ENCODE data around the gene PRXL2B. TPM values are rescaled to one million over a fixed set of nuclear protein-coding genes. Genes with fewer than 3 reads are reported as not detected.
"Not testable (repeated sequence)": the region's sequence is repeated elsewhere in the genome, so short reads cannot be mapped to it uniquely, and the experiment has no call there.

Gene PRXL2B
- total RNA-seq, 1 experiment from 2014 or later, result 40.7 TPM

- H3K56ac ChIP-seq (ENCODE audit: insufficient read length, low read depth, low read length), result no peak overlapping the region
- H3K9ac ChIP-seq (ENCODE audit: extremely low read depth, insufficient read length, low read length), result no peak overlapping the region
- H3K36me3 Mint-ChIP-seq (ENCODE audit: insufficient read depth in 1 of 3, low read depth in 3 of 3), result no peaks in the 10 kb centered on the region
Measured at GRCh38 chr1:2567083-2567679, 19.4 kb upstream of the PRXL2B start.

DNA sequence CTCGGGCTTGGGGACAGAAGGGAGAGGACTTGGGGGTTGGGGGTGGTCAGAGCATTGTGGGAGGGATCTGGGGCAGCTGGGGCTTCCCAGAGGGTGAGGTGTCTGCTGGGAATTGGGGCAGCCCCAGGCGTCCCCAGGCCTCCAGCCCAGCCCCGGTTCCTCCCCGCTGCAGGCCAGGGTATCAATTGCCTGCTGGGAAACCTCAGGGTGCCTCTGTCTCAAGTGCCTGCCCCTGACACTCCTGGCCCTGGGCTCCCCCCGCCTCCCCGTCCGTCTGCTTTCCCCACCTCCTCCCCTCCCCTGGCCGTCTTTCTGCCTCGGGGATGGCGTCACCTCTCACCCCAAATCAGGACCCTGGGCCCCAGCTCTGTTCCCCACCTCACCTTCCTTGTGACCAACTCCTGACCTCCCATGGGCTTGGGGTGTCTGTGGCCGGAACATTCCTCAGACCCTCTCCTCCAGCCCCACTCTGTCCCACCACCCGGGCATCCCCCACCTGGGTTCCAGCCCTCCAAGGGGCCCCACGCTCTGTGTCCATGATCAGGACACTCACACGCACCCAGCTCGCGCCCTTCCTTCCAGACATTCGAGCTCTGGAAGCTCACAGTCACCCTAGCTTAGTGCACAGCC is 18.3 kb upstream of the PRXL2B start:
- H3K14ac ChIP-seq (ENCODE audit: insufficient read depth, low read length); H3K9me3 ChIP-seq (ENCODE audit: control insufficient read depth, low read depth, low read length); H3K4me1 Mint-ChIP-seq; H3T11ph ChIP-seq (ENCODE audit: low read length); H2BK120ac ChIP-seq (ENCODE audit: low read depth, low read length, poor library complexity, severe bottlenecking); H3K9ac ChIP-seq (ENCODE audit: extremely low read depth, insufficient read length, low read length); H3K56ac ChIP-seq (ENCODE audit: insufficient read length, low read depth, low read length); H3K23ac ChIP-seq (ENCODE audit: insufficient read length, low read depth, low read length); H2AFZ ChIP-seq (ENCODE audit: low read length); H3K27ac ChIP-seq (ENCODE audit: insufficient read length, low read depth, low read length); H4K8ac ChIP-seq (replicated peaks; ENCODE audit: insufficient read length, low read depth, low read length); H2BK12ac ChIP-seq (ENCODE audit: insufficient read length, low read depth, low read length); H3K27me3 Mint-ChIP-seq (ENCODE audit: low read depth); H2BK20ac ChIP-seq (ENCODE audit: low read depth, low read length, poor library complexity, severe bottlenecking); H3K36me3 Mint-ChIP-seq (ENCODE audit: insufficient read depth in 1 of 3, low read depth in 3 of 3); H3K18ac ChIP-seq (ENCODE audit: insufficient read length, low read depth, low read length); H2AK5ac ChIP-seq (ENCODE audit: insufficient read length, low read length); H4K5ac ChIP-seq (ENCODE audit: insufficient read length, low read depth, low read length); H3K9me3 Mint-ChIP-seq; H4K20me1 ChIP-seq (ENCODE audit: control insufficient read depth, insufficient read depth, insufficient read length); H3K4ac ChIP-seq (ENCODE audit: low read depth, low read length); H4K91ac ChIP-seq (ENCODE audit: insufficient read length, low read depth, low read length); H2BK5ac ChIP-seq (ENCODE audit: insufficient read length, low read length); H3K4me1 ChIP-seq (ENCODE audit: insufficient read depth, low read length); DNase-seq; H2BK15ac ChIP-seq (ENCODE audit: low read depth, low read length); H3K79me1 ChIP-seq (ENCODE audit: insufficient read depth, low read depth, low read length, poor library complexity, severe bottlenecking); H3K4me3 Mint-ChIP-seq; H3K23me2 ChIP-seq (ENCODE audit: insufficient read length, low read depth, low read length, poor library complexity, severe bottlenecking); H3K79me2 ChIP-seq (ENCODE audit: insufficient read depth, low read length); H3K27me3 ChIP-seq (ENCODE audit: insufficient read depth, low read length); H3K27ac Mint-ChIP-seq; H3K4me2 ChIP-seq (ENCODE audit: insufficient read depth, insufficient read length, low read length): not testable (repeated sequence)
- no CpG with 5 or more reads among the region's 17 CpGs for WGBS (ENCODE audit: extremely low coverage, insufficient read length, low lambda C conversion rate)

More at GRCh38 chr1:2567083-2567679, 19.4 kb upstream of the PRXL2B start:
- Histone ChIP-seq H4K8ac (replicated peaks; ENCODE audit: insufficient read length, low read depth, low read length) (no peak overlapping the region), H2BK120ac (ENCODE audit: low read depth, low read length, poor library complexity, severe bottlenecking) (no peak overlapping the region), H4K5ac (ENCODE audit: insufficient read length, low read depth, low read length) (no peak overlapping the region), H3K18ac (ENCODE audit: insufficient read length, low read depth, low read length) (no peak overlapping the region), H3K4ac (ENCODE audit: low read depth, low read length) (no peak overlapping the region), H2BK5ac (ENCODE audit: insufficient read length, low read length) (no peak overlapping the region), H3K4me2 (ENCODE audit: insufficient read depth, insufficient read length, low read length) (no peak overlapping the region), H3K79me2 (ENCODE audit: insufficient read depth, low read length) (no peaks in the 10 kb centered on the region), H3K14ac (ENCODE audit: insufficient read depth, low read length) (no peak overlapping the region), H2BK12ac (ENCODE audit: insufficient read length, low read depth, low read length) (no peak overlapping the region), H3K23me2 (ENCODE audit: insufficient read length, low read depth, low read length, poor library complexity, severe bottlenecking) (no peaks in the 10 kb centered on the region), H3K23ac (ENCODE audit: insufficient read length, low read depth, low read length) (no peak overlapping the region), H3K79me1 (ENCODE audit: insufficient read depth, low read depth, low read length, poor library complexity, severe bottlenecking) (no peaks in the 10 kb centered on the region), H3K27ac (ENCODE audit: insufficient read length, low read depth, low read length) (no peak overlapping the region), H3K9me3 (ENCODE audit: control insufficient read depth, low read depth, low read length) (no peaks in the 10 kb centered on the region), H2BK15ac (ENCODE audit: low read depth, low read length) (no peak overlapping the region), H3T11ph (ENCODE audit: low read length) (no peak overlapping the region), H2BK20ac (ENCODE audit: low read depth, low read length, poor library complexity, severe bottlenecking) (no peak overlapping the region), H3K4me1 (ENCODE audit: insufficient read depth, low read length) (no peaks in the 10 kb centered on the region), H2AK5ac (ENCODE audit: insufficient read length, low read length) (no peak overlapping the region), H3K27me3 (ENCODE audit: insufficient read depth, low read length) (no peaks in the 10 kb centered on the region), H4K91ac (ENCODE audit: insufficient read length, low read depth, low read length) (no peak overlapping the region), H2AFZ (ENCODE audit: low read length) (no peak overlapping the region), H4K20me1 (ENCODE audit: control insufficient read depth, insufficient read depth, insufficient read length) (no peaks in the 10 kb centered on the region)
- WGBS (ENCODE audit: extremely low coverage, insufficient read length, low lambda C conversion rate), result no CpG with 5 or more reads among the region's 16 CpGs
- TF ChIP-seq, protein P1, sequence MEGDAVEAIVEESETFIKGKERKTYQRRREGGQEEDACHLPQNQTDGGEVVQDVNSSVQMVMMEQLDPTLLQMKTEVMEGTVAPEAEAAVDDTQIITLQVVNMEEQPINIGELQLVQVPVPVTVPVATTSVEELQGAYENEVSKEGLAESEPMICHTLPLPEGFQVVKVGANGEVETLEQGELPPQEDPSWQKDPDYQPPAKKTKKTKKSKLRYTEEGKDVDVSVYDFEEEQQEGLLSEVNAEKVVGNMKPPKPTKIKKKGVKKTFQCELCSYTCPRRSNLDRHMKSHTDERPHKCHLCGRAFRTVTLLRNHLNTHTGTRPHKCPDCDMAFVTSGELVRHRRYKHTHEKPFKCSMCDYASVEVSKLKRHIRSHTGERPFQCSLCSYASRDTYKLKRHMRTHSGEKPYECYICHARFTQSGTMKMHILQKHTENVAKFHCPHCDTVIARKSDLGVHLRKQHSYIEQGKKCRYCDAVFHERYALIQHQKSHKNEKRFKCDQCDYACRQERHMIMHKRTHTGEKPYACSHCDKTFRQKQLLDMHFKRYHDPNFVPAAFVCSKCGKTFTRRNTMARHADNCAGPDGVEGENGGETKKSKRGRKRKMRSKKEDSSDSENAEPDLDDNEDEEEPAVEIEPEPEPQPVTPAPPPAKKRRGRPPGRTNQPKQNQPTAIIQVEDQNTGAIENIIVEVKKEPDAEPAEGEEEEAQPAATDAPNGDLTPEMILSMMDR (conservative IDR thresholded peaks at IDR 0.05), result no peak
- no peaks in the 10 kb centered on the region for H3K9me3 Mint-ChIP-seq
- no peak for DNase-seq
- peaks cover 4% of the 10 kb centered on the region for H3K27me3 Mint-ChIP-seq (ENCODE audit: low read depth)
- H3K27ac Mint-ChIP-seq, result no peak overlapping the region
- no peak overlapping the region for H3K4me3 Mint-ChIP-seq
- H3K4me1 Mint-ChIP-seq, result peaks cover 0 to 6% of the 10 kb centered on the region in 2 experiments; a peak in 2 of 4 replicates
